Measurements from ENCODE around the gene DAGLA. TPM values are rescaled to one million over a fixed set of nuclear protein-coding genes. Genes with fewer than 3 reads are reported as not detected.

The DAGLA gene
- total RNA-seq, 2 experiments from 2014 or later = 0.44 to 0.45 TPM

DNA sequence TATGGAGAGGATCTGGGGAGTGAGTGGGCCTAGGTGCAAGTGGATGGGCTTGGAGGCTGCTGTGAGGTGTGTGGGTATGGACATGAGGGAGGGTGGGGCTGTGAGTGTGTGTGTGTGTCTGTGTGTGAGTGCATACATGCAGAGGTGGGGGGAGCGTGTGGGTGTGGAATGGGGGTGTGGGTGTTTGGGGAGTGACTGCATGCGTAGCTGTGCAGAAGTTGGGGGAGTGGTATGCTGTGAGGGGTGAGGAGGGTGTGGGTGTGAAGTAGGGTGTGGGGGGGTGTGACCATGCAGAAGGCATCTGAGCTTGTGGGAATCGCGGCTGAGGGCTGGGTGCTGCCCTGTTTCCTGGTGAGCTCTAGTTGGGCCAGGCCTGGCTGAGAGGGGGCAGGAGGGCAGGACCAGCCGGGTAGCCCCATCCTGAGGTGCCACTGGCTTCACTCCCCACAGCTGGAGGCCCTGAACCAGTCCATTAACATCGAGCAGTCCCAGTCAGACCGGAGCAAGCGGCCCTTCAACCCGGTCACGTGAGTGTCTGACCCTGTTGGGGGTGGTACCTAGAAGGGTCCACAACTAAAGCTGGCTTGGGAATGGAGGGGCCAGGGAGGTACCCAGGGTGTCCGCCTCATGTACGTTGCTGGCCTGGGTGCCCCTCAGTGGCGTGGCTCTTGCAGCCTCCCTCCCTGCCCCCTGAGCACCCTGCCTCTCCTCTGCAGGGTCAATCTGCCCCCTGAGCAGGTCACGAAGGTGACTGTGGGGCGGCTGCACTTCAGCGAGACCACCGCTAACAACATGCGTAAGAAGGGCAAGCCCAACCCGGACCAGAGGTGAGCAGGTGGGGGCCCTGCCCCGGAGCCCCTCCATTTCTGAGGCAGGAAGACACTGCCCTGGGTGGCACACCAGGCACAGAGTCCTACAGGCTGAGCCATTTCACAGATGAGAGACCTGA is 95.7 kb downstream of the DAGLA start:
- Mint-ChIP-seq H3K4me3 (no peak overlapping the region), H3K27ac (peak overlapping the region; percentile 79), H3K9me3 (no peaks in the 10 kb centered on the region), H3K27me3 (peaks cover 2% of the 10 kb centered on the region), H3K36me3 (ENCODE audit: low read depth) (no peaks in the 10 kb centered on the region), H3K4me1 (peaks cover 30% of the 10 kb centered on the region)
- ChIA-PET POLR2A (no interaction called here), CTCF (interaction anchor here (0.7 to 1.3 kb wide), 5 partner anchors 12 to 42 kb away, joined by 3 to 4 read pairs (median 3); no protein-coding TSS in a partner anchor)
- no peak for DNase-seq

DNA sequence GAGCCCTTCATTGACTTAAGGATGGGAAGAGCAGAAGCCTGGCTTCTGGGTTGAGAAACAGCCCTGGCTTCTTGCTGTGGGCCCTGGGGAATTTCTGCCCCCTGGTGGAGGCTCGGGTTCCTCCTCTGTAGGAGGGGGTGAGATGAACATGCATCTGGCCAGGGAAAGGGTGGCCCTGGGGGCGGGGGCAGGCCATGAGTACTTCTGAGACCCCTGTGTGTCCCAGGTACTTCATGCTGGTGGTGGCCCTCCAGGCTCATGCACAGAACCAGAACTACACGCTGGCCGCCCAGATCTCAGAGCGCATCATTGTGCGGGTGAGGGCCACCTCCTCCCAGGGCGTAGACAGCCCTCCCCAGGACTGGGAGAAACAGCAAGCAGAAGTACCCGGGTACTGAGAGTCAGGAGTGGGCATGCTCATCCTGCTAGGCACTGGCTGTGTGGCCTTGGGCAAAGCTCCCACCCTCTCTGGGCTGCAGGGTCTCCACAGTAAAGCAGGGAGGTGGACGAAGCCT is 96.4 kb downstream of the DAGLA start:
- POLR2A ChIA-PET = no interaction called here
- DNase-seq = peak; percentile 75
- Mint-ChIP-seq H3K4me1 (peaks cover 25% of the 10 kb centered on the region), H3K27me3 (peaks cover 2% of the 10 kb centered on the region), H3K4me3 (peak overlapping the region; percentile 42), H3K9me3 (no peaks in the 10 kb centered on the region), H3K27ac (no peak overlapping the region), H3K36me3 (ENCODE audit: low read depth) (no peaks in the 10 kb centered on the region)
- CTCF ChIA-PET = interaction anchor here (0.6 to 1.3 kb wide), 5 partner anchors 10 to 68 kb away, joined by 3 to 4 read pairs (median 3); no protein-coding TSS in a partner anchor

DNA sequence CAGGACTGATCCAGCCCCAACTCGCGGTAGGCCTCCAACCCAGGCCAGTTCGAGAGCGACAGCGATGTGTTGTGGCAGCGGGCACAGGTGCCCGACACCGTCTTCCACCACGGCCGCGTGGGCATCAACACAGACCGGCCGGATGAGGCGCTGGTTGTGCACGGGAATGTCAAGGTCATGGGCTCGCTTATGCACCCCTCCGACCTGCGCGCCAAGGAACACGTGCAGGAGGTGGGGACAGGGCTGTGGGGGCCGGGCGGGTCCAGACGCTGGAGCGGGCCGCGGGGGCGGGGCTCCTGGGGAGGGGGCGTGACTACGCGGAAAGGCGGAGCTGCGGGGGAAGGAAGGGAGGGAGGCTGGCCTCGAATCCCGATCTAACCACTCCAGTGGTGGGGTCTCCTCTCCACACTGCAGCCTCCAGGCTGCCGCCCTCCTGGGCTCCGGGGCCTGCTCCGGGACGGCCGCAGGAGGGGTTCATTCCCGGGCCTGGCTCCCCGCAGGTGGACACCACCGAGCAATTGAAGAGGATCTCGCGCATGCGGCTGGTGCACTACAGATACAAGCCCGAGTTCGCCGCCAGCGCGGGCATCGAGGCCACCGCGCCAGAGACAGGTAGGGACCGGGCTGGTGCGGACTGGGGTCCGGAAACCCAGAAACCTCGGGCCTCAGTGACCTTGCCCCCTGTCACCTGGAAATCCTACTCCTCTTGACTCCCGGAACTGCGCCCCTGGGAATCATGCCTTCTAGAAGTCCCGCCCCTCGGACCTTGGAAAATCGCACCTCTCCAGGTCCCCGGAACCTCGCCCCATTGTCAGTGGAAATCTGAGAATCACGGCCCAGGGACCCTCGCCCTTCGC is 97.3 kb downstream of the DAGLA start:
- H3K36me3 Mint-ChIP-seq (ENCODE audit: low read depth) = no peaks in the 10 kb centered on the region
- ChIA-PET CTCF (interaction anchor here (0.6 to 1.1 kb wide), 3 partner anchors 9 to 69 kb away, joined by 3 read pairs; no protein-coding TSS in a partner anchor), POLR2A (no interaction called here)
- H3K27ac Mint-ChIP-seq = peak overlapping the region; percentile 51
- no peaks in the 10 kb centered on the region for H3K9me3 Mint-ChIP-seq
- H3K4me3 Mint-ChIP-seq = peak overlapping the region; percentile 42
- peaks cover 2% of the 10 kb centered on the region for H3K27me3 Mint-ChIP-seq
- DNase-seq = peak; percentile 62
- H3K4me1 Mint-ChIP-seq = peaks cover 25% of the 10 kb centered on the region

DNA sequence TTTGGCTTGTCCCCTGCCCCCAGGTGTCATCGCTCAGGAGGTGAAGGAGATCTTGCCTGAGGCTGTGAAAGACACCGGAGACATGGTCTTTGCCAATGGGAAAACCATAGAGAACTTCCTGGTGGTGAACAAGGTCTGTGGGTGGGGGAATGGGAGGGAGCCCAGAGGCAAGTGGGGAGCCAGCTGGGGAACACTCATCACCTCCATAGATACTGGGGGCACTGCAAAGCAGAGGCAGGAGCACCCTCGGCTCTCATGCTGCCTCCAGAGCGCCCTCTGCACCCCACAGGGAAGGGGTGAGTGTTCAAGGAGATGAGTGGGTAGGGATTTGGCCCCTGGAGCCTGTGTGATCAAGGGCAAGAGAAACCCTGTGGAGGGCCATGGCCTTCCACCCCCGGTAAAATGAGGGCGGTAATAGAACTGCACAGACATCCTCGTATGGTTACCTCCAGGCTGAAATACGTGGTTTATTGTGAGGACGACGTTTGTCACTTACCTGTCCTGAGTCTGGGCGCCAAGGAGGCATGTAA is 98.2 kb downstream of the DAGLA start:
- H3K9me3 Mint-ChIP-seq = no peaks in the 10 kb centered on the region
- H3K4me3 Mint-ChIP-seq = no peak overlapping the region
- CTCF ChIA-PET = no interaction called here

DNA sequence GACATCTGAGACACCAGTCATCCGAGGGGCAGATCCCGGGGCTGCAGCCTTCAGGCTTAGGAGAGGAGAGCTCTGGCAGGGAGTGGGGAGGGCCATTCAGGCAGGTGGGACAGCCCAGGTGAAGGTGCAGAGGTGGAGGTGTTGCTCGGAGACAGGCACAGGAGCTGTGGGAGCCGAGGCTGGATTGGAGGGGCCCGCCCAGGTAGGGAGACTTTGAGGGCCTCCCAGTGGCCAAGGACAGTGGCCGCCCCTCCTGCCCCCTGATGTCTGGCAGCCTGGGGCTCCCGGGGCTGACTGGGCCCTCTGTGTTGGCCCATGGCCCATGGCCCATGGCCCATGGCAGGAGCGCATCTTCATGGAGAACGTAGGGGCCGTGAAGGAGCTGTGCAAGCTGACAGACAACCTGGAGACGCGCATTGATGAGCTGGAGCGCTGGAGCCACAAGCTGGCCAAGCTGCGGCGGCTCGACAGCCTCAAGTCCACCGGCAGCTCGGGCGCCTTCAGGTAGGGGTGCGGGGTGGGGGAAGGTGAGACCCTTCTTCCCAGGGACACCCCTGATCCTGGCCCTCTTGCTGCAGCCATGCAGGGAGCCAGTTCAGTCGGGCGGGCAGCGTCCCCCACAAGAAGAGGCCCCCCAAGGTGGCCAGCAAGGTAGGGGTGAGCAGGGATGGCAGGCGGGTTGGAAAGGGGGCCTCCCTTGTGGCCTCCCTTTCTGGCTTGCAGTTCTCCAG is 98.9 kb downstream of the DAGLA start:
- H3K27ac Mint-ChIP-seq = peak overlapping the region; percentile 16

More for the DNA sequence above, 98.2 kb downstream of the DAGLA start:
- Mint-ChIP-seq H3K27ac (peak overlapping the region; percentile 16), H3K36me3 (ENCODE audit: low read depth) (no peaks in the 10 kb centered on the region), H3K4me1 (peaks cover 19% of the 10 kb centered on the region), H3K27me3 (peaks cover 2% of the 10 kb centered on the region)
- POLR2A ChIA-PET = no interaction called here
- no peak for DNase-seq

DNA sequence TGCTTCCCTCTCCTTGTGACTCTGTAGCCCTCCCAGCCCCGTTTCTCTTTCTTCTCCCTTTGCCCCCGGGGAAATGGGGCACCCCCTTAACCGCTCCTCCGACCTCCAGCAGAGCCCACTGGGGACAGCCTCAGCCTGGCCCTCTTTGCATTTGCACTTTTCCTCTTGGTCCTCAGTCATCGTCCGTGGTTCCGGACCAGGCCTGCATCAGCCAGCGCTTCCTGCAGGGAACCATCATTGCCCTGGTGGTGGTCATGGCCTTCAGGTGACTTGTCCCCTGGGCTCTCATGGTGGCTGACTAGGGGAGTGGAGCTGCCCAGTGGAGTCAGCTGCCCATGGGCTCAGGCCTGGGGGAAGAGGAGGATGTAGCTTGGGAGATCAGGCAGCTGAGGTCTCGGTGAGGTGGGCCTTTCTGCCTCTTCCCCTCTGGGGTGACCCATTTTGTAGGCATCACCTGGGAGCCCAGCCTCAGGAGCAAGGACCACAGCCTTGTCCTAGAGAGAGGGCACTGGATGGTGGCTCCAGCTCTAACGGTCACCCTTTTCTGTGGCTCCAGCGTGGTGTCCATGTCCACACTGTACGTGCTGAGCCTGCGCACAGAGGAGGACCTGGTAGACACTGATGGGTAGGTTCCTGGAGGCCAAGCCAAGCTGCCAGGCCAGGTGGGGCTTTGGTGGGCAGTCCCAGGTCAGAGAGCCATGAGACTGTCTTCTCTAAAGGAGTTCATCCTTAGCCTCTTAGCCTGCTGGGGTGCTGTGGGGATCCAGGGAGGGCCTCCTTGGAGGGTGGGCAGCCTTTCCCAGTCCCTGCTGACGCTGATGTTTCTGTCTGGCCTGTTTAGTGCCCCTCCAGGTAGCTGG is 99.7 kb downstream of the DAGLA start:
- POLR2A ChIA-PET = no interaction called here
- Mint-ChIP-seq H3K27ac (no peak overlapping the region), H3K27me3 (peaks cover 2% of the 10 kb centered on the region), H3K9me3 (no peaks in the 10 kb centered on the region), H3K4me1 (peaks cover 19% of the 10 kb centered on the region), H3K36me3 (ENCODE audit: low read depth) (no peaks in the 10 kb centered on the region), H3K4me3 (no peak overlapping the region)
- DNase-seq = no peak
- CTCF ChIA-PET = interaction anchor here (0.6 to 1.2 kb wide), 6 partner anchors 8 to 132 kb away, joined by 3 to 6 read pairs (median 4); partner anchors contain the start of gene FEN1

More for the DNA sequence above, 98.9 kb downstream of the DAGLA start:
- H3K4me1 Mint-ChIP-seq = peaks cover 19% of the 10 kb centered on the region
- ChIA-PET POLR2A (no interaction called here), CTCF (interaction anchor here (0.7 to 1.0 kb wide), 2 partner anchors 9 to 132 kb away, joined by 4 to 6 read pairs; no protein-coding TSS in a partner anchor)
- no peaks in the 10 kb centered on the region for H3K36me3 Mint-ChIP-seq (ENCODE audit: low read depth)
- no peak for DNase-seq
- H3K4me3 Mint-ChIP-seq = no peak overlapping the region
- no peaks in the 10 kb centered on the region for H3K9me3 Mint-ChIP-seq
- H3K27me3 Mint-ChIP-seq = peaks cover 2% of the 10 kb centered on the region

DNA sequence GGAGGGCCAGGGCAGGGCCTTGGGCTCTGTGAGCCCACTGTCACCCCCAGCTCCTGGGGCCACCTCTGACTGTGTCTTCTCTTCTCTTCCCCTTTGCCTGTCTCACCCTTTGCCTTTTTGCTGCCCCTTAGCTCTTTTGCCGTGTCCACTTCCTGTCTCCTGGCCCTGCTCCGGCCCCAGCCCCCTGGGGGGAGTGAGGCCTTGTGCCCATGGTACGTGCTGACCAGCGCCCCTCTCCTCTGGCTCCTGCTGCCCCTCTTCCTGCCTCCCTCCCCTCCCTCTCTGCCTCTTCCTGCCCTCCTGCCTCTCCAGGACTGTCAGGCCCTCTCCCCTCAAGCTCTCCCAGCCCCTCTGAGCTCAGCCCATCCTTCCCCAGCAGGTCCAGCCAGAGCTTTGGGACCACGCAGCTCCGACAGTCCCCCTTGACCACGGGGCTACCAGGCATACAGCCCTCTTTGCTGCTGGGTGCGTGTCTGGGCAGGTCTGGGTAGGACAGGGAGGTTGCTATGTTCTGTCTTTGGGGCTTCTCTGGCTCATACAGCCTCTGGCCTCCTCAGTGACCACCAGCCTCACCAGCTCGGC is 100.5 kb downstream of the DAGLA start:
- Mint-ChIP-seq H3K27ac (no peak overlapping the region), H3K4me3 (no peak overlapping the region), H3K36me3 (ENCODE audit: low read depth) (no peaks in the 10 kb centered on the region), H3K4me1 (peaks cover 17% of the 10 kb centered on the region), H3K27me3 (peaks cover 2% of the 10 kb centered on the region), H3K9me3 (no peaks in the 10 kb centered on the region)
- POLR2A ChIA-PET = no interaction called here
- CTCF ChIA-PET = interaction anchor here (0.6 to 1.2 kb wide), 4 partner anchors 9 to 21 kb away, joined by 3 to 5 read pairs (median 3); partner anchors contain the start of gene FEN1
- DNase-seq = no peak

DNA sequence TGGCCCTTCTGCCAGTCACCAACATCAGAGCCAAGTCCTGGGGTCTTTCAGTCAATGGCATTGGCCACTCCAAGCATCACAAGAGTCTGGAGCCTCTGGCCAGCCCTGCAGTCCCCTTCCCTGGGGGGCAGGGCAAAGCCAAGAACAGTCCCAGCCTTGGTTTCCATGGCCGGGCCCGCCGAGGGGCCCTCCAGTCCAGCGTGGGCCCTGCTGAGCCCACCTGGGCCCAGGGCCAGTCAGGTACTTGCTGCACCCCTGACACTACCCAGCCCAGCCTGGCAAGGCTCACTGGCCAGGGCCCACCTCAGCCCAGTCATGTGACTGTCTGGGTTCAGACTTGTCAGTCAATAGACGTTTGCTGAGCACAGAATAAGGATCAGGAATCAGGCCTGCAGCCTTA is 101.4 kb downstream of the DAGLA start:
- no peak overlapping the region for H3K27ac Mint-ChIP-seq
- H3K4me3 Mint-ChIP-seq = no peak overlapping the region
- no peaks in the 10 kb centered on the region for H3K36me3 Mint-ChIP-seq (ENCODE audit: low read depth)
- no peak for DNase-seq
- ChIA-PET POLR2A (no interaction called here), CTCF (no interaction called here)
- H3K9me3 Mint-ChIP-seq = no peaks in the 10 kb centered on the region
- peaks cover under 1% of the 10 kb centered on the region for H3K27me3 Mint-ChIP-seq
- peaks cover 15% of the 10 kb centered on the region for H3K4me1 Mint-ChIP-seq

DNA sequence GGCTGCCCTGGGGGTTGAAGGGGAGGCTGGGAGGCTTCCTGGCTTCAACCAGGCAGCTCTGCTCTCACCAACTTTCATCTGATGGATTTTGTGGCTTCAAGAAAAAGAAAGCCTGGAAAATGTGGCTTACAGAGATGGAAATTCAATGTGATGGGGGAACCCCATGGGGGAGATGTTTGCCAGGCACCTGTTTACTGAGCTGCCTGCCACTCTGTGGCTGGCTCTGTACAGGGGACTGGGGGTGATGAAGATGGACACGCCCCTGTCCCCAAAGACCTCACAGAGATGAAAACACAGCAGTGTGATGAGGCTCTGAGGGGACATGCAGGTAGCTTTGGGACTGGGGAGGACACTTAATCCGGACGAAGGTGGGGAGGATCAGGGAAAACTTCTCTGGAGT is 102.1 kb downstream of the DAGLA start:
- Mint-ChIP-seq H3K4me3 (no peak overlapping the region), H3K4me1 (peaks cover 8% of the 10 kb centered on the region), H3K27me3 (no peaks in the 10 kb centered on the region), H3K36me3 (ENCODE audit: low read depth) (peaks cover under 1% of the 10 kb centered on the region), H3K9me3 (no peaks in the 10 kb centered on the region), H3K27ac (peak overlapping the region; percentile 54)
- ChIA-PET CTCF (interaction anchor here (1.4 kb wide), 1 partner anchor 9 kb away, joined by 3 read pairs; no protein-coding TSS in a partner anchor), POLR2A (no interaction called here)
- DNase-seq = no peak

DNA sequence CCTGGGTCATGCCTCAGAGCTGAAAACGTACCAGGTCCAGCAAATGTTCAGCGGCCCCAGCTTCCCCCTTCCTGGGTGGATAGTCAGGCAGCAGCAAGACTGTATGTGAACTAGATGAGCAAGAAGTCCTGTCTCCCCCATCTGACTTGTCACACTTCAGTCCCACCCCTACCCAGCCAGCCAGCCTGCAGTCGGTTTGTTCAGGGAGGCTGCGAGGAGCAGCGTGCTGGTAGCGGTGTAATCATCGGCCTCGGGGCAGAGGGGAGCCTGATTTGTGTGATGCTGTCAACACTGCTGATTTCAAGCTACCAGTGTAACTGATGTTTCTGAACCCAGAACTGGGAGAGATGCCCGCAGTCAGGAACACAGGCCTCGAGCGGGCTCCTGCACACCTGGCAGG is 102.7 kb downstream of the DAGLA start:
- DNase-seq = no peak
- H3K4me3 Mint-ChIP-seq = no peak overlapping the region
- POLR2A ChIA-PET = no interaction called here

More for the DNA sequence above, 102.7 kb downstream of the DAGLA start:
- Mint-ChIP-seq H3K27ac (no peak overlapping the region), H3K9me3 (no peaks in the 10 kb centered on the region), H3K4me1 (peaks cover 5% of the 10 kb centered on the region), H3K27me3 (no peaks in the 10 kb centered on the region), H3K36me3 (ENCODE audit: low read depth) (peaks cover 2% of the 10 kb centered on the region)
- CTCF ChIA-PET = interaction anchor here (0.5 to 1.4 kb wide), 3 partner anchors 9 to 1943 kb away, joined by 3 to 4 read pairs (median 3); no protein-coding TSS in a partner anchor

Data from activated CD4-positive, alpha-beta T cell treated with anti-CD3 and anti-CD28 coated beads, Interleukin-2, amount 10 ng/mL, durations not matched to agents 7 days and 5 days (primary cell).